HL-60 (cell line): Measurements from ENCODE around the gene PCCA.
"Not testable (repeated sequence)": the region's sequence is repeated elsewhere in the genome, so short reads cannot be mapped to it uniquely, and the experiment has no call there.

Experiments
- DNase-seq, 2 experiments: peaks; one replicate each; pipeline ENCODE4 v3.0.0-alpha.2; 2010 to 2020; ENCODE audit warnings: low read depth in 1 of 2, low spot score in 1 of 2
- H3K27ac ChIP-seq: fragments of 250-450 bp; sonication (Bioruptor Pico); replicated peaks from 2 replicates; pipeline ENCODE4 v1.5.1; 2020; ENCODE audit warnings: mild to moderate bottlenecking, moderate library complexity
- H3K27me3 ChIP-seq: fragments of 250-450 bp; sonication (Bioruptor Pico); 2 replicates; pipeline ENCODE4 v1.5.1; 2021; ENCODE audit warnings: mild to moderate bottlenecking, moderate library complexity; ENCODE audit not compliant: insufficient read depth, poor library complexity, severe bottlenecking
- H3K4me3 ChIP-seq: replicated peaks from 2 replicates; pipeline ENCODE4 v1.5.1; 2011; ENCODE audit warnings: mild to moderate bottlenecking, control low read depth, low read length; ENCODE audit not compliant: insufficient read depth
- GABPA ChIP-seq: IDR thresholded peaks from 2 replicates; pipeline ENCODE4 v1.6.1; 2012; ENCODE audit warnings: low read depth
- POLR2AphosphoS5 ChIP-seq: IDR thresholded peaks from 2 replicates; pipeline ENCODE4 v1.6.1; 2012; ENCODE audit warnings: low read depth
- SPI1 ChIP-seq: IDR thresholded peaks from 2 replicates; pipeline ENCODE4 v1.6.1; 2012; ENCODE audit warnings: low read depth, mild to moderate bottlenecking, borderline replicate concordance
- TF ChIP-seq, protein P1 (sequence below): IDR thresholded peaks from one replicate; pipeline ENCODE4 v1.5.1; 2011; ENCODE audit warnings: low read length, control low read depth, inconsistent platforms; ENCODE audit not compliant: insufficient read depth
- TF ChIP-seq, protein P2 (sequence below): IDR thresholded peaks from 2 replicates; pipeline ENCODE4 v1.6.1; 2012; ENCODE audit warnings: low read depth; ENCODE audit not compliant: insufficient replicate concordance

Gene PCCA

DNA sequence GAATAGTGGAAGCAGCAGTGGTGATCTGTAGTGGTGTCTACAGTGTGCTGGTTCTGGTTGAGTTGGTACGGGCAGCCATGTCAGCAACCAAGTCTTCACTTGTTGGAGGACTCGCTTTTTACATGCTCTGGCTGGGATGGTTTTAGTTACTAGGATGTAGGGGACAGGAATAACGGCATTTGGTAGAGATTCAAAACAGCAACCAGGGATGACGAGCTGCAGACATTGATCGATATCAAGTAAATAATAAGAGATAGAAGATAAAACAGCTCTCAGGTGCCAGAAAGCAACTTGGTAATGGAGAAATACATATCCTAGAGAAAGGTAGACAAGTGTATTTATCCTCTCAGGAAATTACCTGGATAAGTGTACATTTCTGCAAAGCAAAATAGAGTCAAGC, 84.3 kb downstream of the PCCA start:
- TF ChIP-seq, protein P1, sequence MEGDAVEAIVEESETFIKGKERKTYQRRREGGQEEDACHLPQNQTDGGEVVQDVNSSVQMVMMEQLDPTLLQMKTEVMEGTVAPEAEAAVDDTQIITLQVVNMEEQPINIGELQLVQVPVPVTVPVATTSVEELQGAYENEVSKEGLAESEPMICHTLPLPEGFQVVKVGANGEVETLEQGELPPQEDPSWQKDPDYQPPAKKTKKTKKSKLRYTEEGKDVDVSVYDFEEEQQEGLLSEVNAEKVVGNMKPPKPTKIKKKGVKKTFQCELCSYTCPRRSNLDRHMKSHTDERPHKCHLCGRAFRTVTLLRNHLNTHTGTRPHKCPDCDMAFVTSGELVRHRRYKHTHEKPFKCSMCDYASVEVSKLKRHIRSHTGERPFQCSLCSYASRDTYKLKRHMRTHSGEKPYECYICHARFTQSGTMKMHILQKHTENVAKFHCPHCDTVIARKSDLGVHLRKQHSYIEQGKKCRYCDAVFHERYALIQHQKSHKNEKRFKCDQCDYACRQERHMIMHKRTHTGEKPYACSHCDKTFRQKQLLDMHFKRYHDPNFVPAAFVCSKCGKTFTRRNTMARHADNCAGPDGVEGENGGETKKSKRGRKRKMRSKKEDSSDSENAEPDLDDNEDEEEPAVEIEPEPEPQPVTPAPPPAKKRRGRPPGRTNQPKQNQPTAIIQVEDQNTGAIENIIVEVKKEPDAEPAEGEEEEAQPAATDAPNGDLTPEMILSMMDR = no peak
- TF ChIP-seq GABPA (no peak), POLR2AphosphoS5 (no peak), SPI1 (no peak)
- TF ChIP-seq, protein P2, sequence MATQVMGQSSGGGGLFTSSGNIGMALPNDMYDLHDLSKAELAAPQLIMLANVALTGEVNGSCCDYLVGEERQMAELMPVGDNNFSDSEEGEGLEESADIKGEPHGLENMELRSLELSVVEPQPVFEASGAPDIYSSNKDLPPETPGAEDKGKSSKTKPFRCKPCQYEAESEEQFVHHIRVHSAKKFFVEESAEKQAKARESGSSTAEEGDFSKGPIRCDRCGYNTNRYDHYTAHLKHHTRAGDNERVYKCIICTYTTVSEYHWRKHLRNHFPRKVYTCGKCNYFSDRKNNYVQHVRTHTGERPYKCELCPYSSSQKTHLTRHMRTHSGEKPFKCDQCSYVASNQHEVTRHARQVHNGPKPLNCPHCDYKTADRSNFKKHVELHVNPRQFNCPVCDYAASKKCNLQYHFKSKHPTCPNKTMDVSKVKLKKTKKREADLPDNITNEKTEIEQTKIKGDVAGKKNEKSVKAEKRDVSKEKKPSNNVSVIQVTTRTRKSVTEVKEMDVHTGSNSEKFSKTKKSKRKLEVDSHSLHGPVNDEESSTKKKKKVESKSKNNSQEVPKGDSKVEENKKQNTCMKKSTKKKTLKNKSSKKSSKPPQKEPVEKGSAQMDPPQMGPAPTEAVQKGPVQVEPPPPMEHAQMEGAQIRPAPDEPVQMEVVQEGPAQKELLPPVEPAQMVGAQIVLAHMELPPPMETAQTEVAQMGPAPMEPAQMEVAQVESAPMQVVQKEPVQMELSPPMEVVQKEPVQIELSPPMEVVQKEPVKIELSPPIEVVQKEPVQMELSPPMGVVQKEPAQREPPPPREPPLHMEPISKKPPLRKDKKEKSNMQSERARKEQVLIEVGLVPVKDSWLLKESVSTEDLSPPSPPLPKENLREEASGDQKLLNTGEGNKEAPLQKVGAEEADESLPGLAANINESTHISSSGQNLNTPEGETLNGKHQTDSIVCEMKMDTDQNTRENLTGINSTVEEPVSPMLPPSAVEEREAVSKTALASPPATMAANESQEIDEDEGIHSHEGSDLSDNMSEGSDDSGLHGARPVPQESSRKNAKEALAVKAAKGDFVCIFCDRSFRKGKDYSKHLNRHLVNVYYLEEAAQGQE = no peak
- Histone ChIP-seq H3K4me3 (no peak overlapping the region), H3K27me3 (peaks cover 2% of the 10 kb centered on the region), H3K27ac (no peak overlapping the region)
- DNase-seq = no peak

DNA sequence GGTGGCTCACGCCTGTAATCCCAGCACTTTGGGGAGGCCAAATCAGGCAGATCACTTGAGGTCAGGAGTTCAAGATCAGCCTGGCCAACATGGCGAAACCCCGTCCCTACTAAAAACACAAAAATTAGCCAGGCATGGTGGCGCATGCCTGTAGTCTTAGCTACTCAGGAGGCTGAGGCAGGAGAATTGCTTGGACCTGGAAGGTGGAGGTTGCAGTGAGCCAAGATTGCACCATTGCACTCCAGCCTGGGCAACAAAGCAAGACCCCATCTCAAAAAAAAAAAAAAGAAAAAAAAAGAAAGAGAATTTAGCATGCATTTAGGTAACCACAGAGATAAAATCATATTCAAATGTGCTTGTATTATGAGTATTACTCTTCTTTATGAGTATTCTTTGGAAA, 85.6 kb downstream of the PCCA start:
- H3K27me3 ChIP-seq, H3K27ac ChIP-seq, H3K4me3 ChIP-seq, DNase-seq: not testable (repeated sequence)

DNA sequence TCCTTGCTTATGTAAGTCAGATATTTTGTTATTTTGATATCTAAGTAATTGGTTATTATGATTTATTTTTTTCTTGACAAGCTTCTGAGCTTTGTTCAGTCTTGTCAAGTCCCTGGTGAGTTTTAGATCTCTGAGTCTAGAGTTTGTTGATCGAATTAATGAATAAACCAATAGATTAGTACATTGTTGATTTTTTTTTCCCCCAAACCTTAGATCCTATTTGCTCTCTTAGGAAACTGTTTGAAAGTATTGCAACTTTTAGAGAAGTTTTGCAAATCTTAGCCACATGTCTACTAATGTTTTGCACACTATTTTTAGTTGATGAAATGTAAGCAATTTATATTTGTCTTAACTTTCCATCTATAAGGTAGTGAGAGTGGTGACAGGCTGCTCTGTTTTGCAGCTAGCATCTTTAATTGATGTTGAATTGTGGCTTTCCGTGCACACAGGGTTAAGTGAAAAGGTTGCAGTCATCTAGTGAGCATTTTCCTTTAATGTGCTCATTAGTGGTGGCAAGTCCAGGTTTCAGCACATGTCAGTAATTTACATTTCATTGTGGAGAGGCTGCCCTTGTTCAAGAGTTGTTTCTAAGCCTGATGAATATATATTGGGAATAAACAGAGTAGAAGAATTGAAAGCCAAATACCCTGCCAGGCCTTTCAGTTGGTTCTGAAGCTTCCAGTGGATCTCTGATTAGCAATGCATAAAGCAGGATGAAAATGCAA, 86.3 kb downstream of the PCCA start:
- H3K27ac ChIP-seq = no peak overlapping the region
- DNase-seq = no peak
- TF ChIP-seq POLR2AphosphoS5 (no peak), SPI1 (no peak), GABPA (no peak)
- TF ChIP-seq, protein P1 = no peak
- TF ChIP-seq, protein P2 = no peak
- H3K27me3 ChIP-seq = peaks cover 2% of the 10 kb centered on the region
- H3K4me3 ChIP-seq = no peak overlapping the region

DNA sequence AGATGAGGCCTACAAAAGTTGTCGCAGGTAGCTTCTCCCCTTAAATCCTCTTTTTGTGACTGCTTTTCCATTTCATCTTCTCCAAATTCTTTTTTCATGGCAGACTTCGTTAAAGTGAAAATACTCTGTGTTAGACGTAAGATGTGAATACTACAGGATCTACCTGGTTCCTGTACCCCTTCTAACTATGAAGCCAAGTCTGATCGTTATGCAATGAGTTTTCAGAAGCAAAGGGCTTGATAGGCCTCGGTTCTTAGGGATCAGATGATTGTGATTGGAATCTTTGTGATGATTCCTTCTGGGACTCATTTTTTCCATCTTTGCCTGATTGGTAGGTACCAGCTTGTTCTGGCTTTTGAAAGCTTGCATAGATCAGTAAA, 86.9 kb downstream of the PCCA start:
- H3K4me3 ChIP-seq = no peak overlapping the region
- peaks cover 2% of the 10 kb centered on the region for H3K27me3 ChIP-seq
- no peak overlapping the region for H3K27ac ChIP-seq
- DNase-seq = no peak
- no peak for TF ChIP-seq POLR2AphosphoS5
- TF ChIP-seq, protein P1 = no peak
- TF ChIP-seq, protein P2 = no peak
- no peak for TF ChIP-seq GABPA
- no peak for TF ChIP-seq SPI1
